Measurements from ENCODE around the gene KIAA0753.

- no peak for TF ChIP-seq YY1 (IDR thresholded peaks at IDR 0.05; ENCODE audit: insufficient read depth, insufficient read length)
- TF ChIP-seq ZNF274 (IDR thresholded peaks at IDR 0.05; ENCODE audit: low read depth, low read length): no peak
- TF ChIP-seq SUZ12 (IDR thresholded peaks at IDR 0.05; ENCODE audit: extremely low read depth, insufficient read depth, insufficient read length): no peak
Observed at GRCh38 chr17:6548578-6549330, 91.8 kb downstream of the KIAA0753 start.
